Measurements from ENCODE around the gene CCDC88C. TPM values are rescaled to one million over a fixed set of nuclear protein-coding genes. Genes with fewer than 3 reads are reported as not detected.
A peak's percentile ranks its signal among the peaks of the same experiment; 100 is the strongest.

The CCDC88C gene
- total and polyA plus RNA-seq, 2 experiments from 2014 or later = 23.6 to 60.7 TPM

- DNase-seq (ENCODE audit: low spot score) (no peak), ATAC-seq (no peak)
- no peak overlapping the region for H3K27ac ChIP-seq (ENCODE audit: low read depth)
- peaks cover 49% of the 10 kb centered on the region for H3K4me1 Mint-ChIP-seq
- H3K27me3 ChIP-seq (ENCODE audit: insufficient read depth) = no peaks in the 10 kb centered on the region
- H3K4me3 Mint-ChIP-seq = no peak overlapping the region
- peaks cover 56% of the 10 kb centered on the region for H3K36me3 Mint-ChIP-seq (ENCODE audit: low read depth)
- peaks cover 7% of the 10 kb centered on the region; the same call in 1 of the 2 replicates for H3F3A ChIP-seq (replicated peaks; ENCODE audit: low read depth)
- H2AFZ ChIP-seq = no peak overlapping the region
- peaks cover 25% of the 10 kb centered on the region for H4K20me1 ChIP-seq (replicated peaks; ENCODE audit: insufficient read depth)
- H3K9me2 ChIP-seq (ENCODE audit: insufficient read depth) = no peaks in the 10 kb centered on the region
- H3K27ac Mint-ChIP-seq = peak overlapping the region; percentile 6; the same call in 1 of the 2 replicates
- H3K4me2 ChIP-seq = no peak overlapping the region
- peaks cover 17% of the 10 kb centered on the region for H3K27me3 Mint-ChIP-seq (ENCODE audit: insufficient read depth, low read depth, poor library complexity)
- no peaks in the 10 kb centered on the region for H3K9me3 Mint-ChIP-seq
- no peak overlapping the region for H3K4me3 ChIP-seq
- TF ChIP-seq STAT1 (IDR thresholded peaks at IDR 0.05; ENCODE audit: unreplicated experiment) (no peak), ZNF331 (CRISPR knock-in tag; IDR thresholded peaks at IDR 0.05; ENCODE audit: low read depth) (no peak), POLR2AphosphoS5 (IDR thresholded peaks at IDR 0.05; ENCODE audit: low read depth) (no peak), EZH2phosphoT487 (IDR thresholded peaks at IDR 0.05; ENCODE audit: unreplicated experiment) (no peak), ETS1 (IDR thresholded peaks at IDR 0.05) (no peak)
- H3K4me1 ChIP-seq (ENCODE audit: insufficient read depth) = peaks cover 35% of the 10 kb centered on the region
- H3K36me3 ChIP-seq (ENCODE audit: insufficient read depth) = no peaks in the 10 kb centered on the region
- H3K79me2 ChIP-seq (replicated peaks; ENCODE audit: insufficient read depth) = peaks cover 92% of the 10 kb centered on the region
These were observed 6.7 kb downstream of the CCDC88C start for GRCh38 chr14:91410771-91411536.

- Histone ChIP-seq H3K4me2 (0 out of 2 replicates have a peak overlapping the region, but pooled peaks have one; percentile 38), H3K4me3 (no peak overlapping the region), H3K27me3 (ENCODE audit: insufficient read depth) (no peaks in the 10 kb centered on the region), H3K27ac (ENCODE audit: low read depth) (no peak overlapping the region), H2AFZ (no peak overlapping the region), H3K4me1 (ENCODE audit: insufficient read depth) (peaks cover 27% of the 10 kb centered on the region), H3K79me2 (replicated peaks; ENCODE audit: insufficient read depth) (peaks cover 92% of the 10 kb centered on the region), H3F3A (replicated peaks; ENCODE audit: low read depth) (peaks cover 3% of the 10 kb centered on the region; the same call in 1 of the 2 replicates), H4K20me1 (replicated peaks; ENCODE audit: insufficient read depth) (peaks cover 32% of the 10 kb centered on the region), H3K9me2 (ENCODE audit: insufficient read depth) (no peaks in the 10 kb centered on the region), H3K36me3 (ENCODE audit: insufficient read depth) (no peaks in the 10 kb centered on the region)
- Mint-ChIP-seq H3K27me3 (ENCODE audit: insufficient read depth, low read depth, poor library complexity) (peaks cover 16% of the 10 kb centered on the region), H3K36me3 (ENCODE audit: low read depth) (peaks cover 51% of the 10 kb centered on the region), H3K4me1 (peaks cover 43% of the 10 kb centered on the region), H3K9me3 (no peaks in the 10 kb centered on the region), H3K27ac (no peak overlapping the region), H3K4me3 (no peak overlapping the region)
- no peak for DNase-seq (ENCODE audit: low spot score)
- ATAC-seq = no peak
- TF ChIP-seq, protein P1, sequence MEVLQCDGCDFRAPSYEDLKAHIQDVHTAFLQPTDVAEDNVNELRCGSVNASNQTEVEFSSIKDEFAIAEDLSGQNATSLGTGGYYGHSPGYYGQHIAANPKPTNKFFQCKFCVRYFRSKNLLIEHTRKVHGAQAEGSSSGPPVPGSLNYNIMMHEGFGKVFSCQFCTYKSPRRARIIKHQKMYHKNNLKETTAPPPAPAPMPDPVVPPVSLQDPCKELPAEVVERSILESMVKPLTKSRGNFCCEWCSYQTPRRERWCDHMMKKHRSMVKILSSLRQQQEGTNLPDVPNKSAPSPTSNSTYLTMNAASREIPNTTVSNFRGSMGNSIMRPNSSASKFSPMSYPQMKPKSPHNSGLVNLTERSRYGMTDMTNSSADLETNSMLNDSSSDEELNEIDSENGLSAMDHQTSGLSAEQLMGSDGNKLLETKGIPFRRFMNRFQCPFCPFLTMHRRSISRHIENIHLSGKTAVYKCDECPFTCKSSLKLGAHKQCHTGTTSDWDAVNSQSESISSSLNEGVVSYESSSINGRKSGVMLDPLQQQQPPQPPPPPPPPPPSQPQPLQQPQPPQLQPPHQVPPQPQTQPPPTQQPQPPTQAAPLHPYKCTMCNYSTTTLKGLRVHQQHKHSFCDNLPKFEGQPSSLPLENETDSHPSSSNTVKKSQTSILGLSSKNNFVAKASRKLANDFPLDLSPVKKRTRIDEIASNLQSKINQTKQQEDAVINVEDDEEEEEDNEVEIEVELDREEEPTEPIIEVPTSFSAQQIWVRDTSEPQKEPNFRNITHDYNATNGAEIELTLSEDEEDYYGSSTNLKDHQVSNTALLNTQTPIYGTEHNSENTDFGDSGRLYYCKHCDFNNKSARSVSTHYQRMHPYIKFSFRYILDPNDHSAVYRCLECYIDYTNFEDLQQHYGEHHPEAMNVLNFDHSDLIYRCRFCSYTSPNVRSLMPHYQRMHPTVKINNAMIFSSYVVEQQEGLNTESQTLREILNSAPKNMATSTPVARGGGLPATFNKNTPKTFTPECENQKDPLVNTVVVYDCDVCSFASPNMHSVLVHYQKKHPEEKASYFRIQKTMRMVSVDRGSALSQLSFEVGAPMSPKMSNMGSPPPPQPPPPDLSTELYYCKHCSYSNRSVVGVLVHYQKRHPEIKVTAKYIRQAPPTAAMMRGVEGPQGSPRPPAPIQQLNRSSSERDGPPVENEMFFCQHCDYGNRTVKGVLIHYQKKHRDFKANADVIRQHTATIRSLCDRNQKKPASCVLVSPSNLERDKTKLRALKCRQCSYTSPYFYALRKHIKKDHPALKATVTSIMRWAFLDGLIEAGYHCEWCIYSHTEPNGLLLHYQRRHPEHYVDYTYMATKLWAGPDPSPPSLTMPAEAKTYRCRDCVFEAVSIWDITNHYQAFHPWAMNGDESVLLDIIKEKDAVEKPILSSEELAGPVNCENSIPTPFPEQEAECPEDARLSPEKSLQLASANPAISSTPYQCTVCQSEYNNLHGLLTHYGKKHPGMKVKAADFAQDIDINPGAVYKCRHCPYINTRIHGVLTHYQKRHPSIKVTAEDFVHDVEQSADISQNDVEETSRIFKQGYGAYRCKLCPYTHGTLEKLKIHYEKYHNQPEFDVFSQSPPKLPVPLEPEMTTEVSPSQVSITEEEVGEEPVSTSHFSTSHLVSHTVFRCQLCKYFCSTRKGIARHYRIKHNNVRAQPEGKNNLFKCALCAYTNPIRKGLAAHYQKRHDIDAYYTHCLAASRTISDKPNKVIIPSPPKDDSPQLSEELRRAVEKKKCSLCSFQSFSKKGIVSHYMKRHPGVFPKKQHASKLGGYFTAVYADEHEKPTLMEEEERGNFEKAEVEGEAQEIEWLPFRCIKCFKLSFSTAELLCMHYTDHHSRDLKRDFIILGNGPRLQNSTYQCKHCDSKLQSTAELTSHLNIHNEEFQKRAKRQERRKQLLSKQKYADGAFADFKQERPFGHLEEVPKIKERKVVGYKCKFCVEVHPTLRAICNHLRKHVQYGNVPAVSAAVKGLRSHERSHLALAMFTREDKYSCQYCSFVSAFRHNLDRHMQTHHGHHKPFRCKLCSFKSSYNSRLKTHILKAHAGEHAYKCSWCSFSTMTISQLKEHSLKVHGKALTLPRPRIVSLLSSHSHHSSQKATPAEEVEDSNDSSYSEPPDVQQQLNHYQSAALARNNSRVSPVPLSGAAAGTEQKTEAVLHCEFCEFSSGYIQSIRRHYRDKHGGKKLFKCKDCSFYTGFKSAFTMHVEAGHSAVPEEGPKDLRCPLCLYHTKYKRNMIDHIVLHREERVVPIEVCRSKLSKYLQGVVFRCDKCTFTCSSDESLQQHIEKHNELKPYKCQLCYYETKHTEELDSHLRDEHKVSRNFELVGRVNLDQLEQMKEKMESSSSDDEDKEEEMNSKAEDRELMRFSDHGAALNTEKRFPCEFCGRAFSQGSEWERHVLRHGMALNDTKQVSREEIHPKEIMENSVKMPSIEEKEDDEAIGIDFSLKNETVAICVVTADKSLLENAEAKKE (CRISPR knock-in tag; IDR thresholded peaks at IDR 0.05) = no peak
- TF ChIP-seq, protein P2, sequence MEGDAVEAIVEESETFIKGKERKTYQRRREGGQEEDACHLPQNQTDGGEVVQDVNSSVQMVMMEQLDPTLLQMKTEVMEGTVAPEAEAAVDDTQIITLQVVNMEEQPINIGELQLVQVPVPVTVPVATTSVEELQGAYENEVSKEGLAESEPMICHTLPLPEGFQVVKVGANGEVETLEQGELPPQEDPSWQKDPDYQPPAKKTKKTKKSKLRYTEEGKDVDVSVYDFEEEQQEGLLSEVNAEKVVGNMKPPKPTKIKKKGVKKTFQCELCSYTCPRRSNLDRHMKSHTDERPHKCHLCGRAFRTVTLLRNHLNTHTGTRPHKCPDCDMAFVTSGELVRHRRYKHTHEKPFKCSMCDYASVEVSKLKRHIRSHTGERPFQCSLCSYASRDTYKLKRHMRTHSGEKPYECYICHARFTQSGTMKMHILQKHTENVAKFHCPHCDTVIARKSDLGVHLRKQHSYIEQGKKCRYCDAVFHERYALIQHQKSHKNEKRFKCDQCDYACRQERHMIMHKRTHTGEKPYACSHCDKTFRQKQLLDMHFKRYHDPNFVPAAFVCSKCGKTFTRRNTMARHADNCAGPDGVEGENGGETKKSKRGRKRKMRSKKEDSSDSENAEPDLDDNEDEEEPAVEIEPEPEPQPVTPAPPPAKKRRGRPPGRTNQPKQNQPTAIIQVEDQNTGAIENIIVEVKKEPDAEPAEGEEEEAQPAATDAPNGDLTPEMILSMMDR (conservative IDR thresholded peaks at IDR 0.05; ENCODE audit: low read depth in 2 of 2) = no peak
- no peak for TF ChIP-seq EZH2phosphoT487 (IDR thresholded peaks at IDR 0.05; ENCODE audit: unreplicated experiment)
These were observed 7.5 kb downstream of the CCDC88C start for GRCh38 chr14:91409928-91410718.
